Tibial nerve (tissue), 4 donors: ENCODE data around the gene KRTAP5-8. TPM values are rescaled to one million over a fixed set of nuclear protein-coding genes. Genes with fewer than 3 reads are reported as not detected.
"Not testable (repeated sequence)": the region's sequence is repeated elsewhere in the genome, so short reads cannot be mapped to it uniquely, and the experiment has no call there.

ENCODE experiments used
- DNase-seq, 2 donors: peaks; one replicate each; pipeline ENCODE4 v3.0.0-alpha.2; 2019; ENCODE audit warnings: low spot score in 2 of 2
- H3K27ac ChIP-seq, 4 donors: fragments of 200-600 bp; sonication (generic) in 3 of 4; one replicate each; pipeline ENCODE4 v1.5.1; 2017 to 2019; ENCODE audit warnings: mild to moderate bottlenecking in 1 of 4
- H3K27me3 ChIP-seq, 2 donors: fragments of 200-600 bp; sonication (generic) in 1 of 2; one replicate each; pipeline versions ENCODE4 v1.5.1 to v1.6.0; 2017 to 2019
- H3K36me3 ChIP-seq, 3 donors: fragments of 200-600 bp; sonication (generic); one replicate each; pipeline ENCODE4 v1.5.1; 2018 to 2019
- H3K4me1 ChIP-seq, 4 donors: fragments of 200-600 bp; sonication (generic) in 3 of 4; one replicate each; pipeline ENCODE4 v1.5.1; 2017 to 2019
- H3K4me3 ChIP-seq, 4 donors: fragments of 200-600 bp; sonication (generic) in 3 of 4; one replicate each; pipeline ENCODE4 v1.5.1; 2017 to 2019; ENCODE audit warnings: mild to moderate bottlenecking in 1 of 4, moderate library complexity in 1 of 4
- H3K9me3 ChIP-seq, 4 donors: fragments of 200-600 bp; sonication (generic) in 3 of 4; one replicate each; pipeline ENCODE4 v1.5.1; 2017 to 2019
- CTCF ChIP-seq, 5 experiments: fragments of 200-600 bp in 3 of 5; fragments of 450-650 bp in 2 of 5; sonication (generic) in 3 of 5; IDR thresholded peaks; one replicate each; pipeline ENCODE4 v1.5.1; 2016 to 2019; ENCODE audit warnings: antibody characterized with exemption in 5 of 5, mild to moderate bottlenecking in 3 of 5, moderate library complexity in 2 of 5
- EP300 ChIP-seq, 2 donors: sonication (generic); formaldehyde crosslinking; IDR thresholded peaks; one replicate each; pipeline ENCODE4 v1.6.1; 2017; ENCODE audit warnings: antibody characterized with exemption in 2 of 2, mild to moderate bottlenecking in 1 of 2
- POLR2A ChIP-seq, 2 donors: fragments of 450-650 bp; IDR thresholded peaks; one replicate each; pipeline ENCODE4 v1.6.1; 2017; ENCODE audit warnings: antibody characterized with exemption in 2 of 2, mild to moderate bottlenecking in 2 of 2, moderate library complexity in 2 of 2
- WGBS, 2 donors: methylation state at CpG; one replicate each; pipeline ENCODE4 v1.1.5; 2018; 5-methylcytosine and 5-hydroxymethylcytosine counted together
- total RNA-seq, 4 donors: library from RNA; depleted of rRNA; stranded (reverse); fragments of >200 nt; gene quantifications; one replicate each; pipeline ENCODE4 v1.1.0, GENCODE V29; 2016

The KRTAP5-8 gene
- total RNA-seq, 4 donors from 2014 or later: 0.63 to 2.8 TPM; not detected in 2

- Histone ChIP-seq H3K27ac (no peak overlapping the region), H3K4me3 (no peak overlapping the region), H3K27me3 (no peaks in the 10 kb centered on the region), H3K9me3 (peaks cover 0 to 10% (median 0%) of the 10 kb centered on the region in 4 donors), H3K4me1 (no peaks in the 10 kb centered on the region), H3K36me3 (peaks cover 0 to 11% (median 0%) of the 10 kb centered on the region in 3 donors)
- TF ChIP-seq POLR2A (IDR thresholded peaks at IDR 0.05) (no peak), CTCF (IDR thresholded peaks at IDR 0.05) (no peak), EP300 (IDR thresholded peaks at IDR 0.05) (no peak)
- DNase-seq: no peak
- WGBS, 2 donors: 70 to 79% methylated on average over 3 of the region's 3 CpGs
Measured at GRCh38 chr11:71525188-71525937, 12.5 kb upstream of the KRTAP5-8 start.

DNA sequence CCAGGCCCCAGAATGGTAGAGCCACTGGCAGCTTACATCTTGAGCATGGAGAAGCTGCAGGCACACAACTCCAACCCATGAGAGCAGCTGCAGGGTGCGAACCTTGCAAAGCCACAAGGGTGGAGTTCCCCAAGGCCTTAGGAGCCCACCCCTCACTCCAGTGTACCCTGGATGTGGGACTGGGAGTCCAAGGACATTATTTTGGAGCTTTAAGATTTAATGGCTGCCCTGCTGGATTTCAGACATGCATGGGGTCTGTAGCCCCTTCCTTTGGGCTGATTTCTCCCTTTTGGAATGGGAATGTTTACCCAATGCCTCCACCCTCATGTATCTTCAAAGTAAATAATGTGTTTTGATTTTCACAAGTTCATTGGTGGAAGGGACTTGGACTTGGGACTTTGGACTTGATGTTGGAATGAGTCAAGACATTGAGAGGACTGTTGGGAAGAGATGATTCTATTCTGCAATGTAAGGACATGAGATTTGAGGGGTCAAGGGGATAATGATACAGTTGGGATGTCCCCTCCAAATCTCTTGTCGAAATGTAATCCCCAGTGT, 11.8 kb upstream of the KRTAP5-8 start:
- H3K4me1 ChIP-seq: no peaks in the 10 kb centered on the region
- H3K36me3 ChIP-seq: peaks cover 0 to 7% (median 0%) of the 10 kb centered on the region in 3 donors
- WGBS, 2 donors: 68 to 77% methylated on average over 2 of the region's 2 CpGs
- peaks cover 0 to 10% (median 0%) of the 10 kb centered on the region in 4 donors for H3K9me3 ChIP-seq
- H3K4me3 ChIP-seq: no peak overlapping the region
- DNase-seq: no peak
- no peaks in the 10 kb centered on the region for H3K27me3 ChIP-seq
- no peak overlapping the region for H3K27ac ChIP-seq
- TF ChIP-seq EP300 (IDR thresholded peaks at IDR 0.05) (no peak), POLR2A (IDR thresholded peaks at IDR 0.05) (no peak), CTCF (IDR thresholded peaks at IDR 0.05) (no peak)

DNA sequence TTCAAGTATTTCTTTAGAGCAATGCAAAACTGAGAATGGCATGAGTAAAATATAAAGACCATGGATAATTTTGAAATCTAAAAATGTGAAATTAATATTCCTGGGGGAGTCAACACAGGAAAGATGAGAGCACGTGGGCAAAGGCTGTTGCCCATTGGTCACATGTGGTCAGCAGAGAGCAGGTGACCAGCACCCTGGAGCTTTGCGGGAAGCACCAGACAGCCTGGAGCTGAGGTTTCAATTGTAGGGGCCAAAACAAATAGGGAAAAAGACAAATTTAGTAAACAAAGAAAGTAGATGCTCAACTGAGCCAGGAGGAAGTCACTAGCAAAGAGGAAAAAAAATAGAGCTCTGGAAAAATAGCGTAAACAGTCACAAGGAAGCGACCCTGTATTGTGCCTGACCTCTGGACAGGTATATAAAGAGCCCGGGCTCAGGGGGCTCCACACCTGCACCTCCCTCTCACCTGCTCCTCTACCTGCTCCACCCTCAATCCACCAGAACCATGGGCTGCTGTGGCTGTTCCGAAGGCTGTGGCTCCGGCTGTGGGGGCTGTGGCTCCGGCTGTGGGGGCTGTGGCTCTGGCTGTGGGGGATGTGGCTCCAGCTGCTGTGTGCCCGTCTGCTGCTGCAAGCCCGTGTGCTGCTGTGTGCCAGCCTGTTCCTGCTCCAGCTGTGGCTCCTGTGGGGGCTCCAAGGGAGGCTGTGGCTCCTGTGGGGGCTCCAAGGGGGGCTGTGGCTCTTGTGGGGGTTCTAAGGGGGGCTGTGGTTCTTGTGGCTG, 10.8 kb upstream of the KRTAP5-8 start, which contains the start of gene KRTAP5-7:
Gene KRTAP5-7, plus strand, starts transcription at position 472 of the 780 bp plus-strand sequence. Its CDS starts 34 bp downstream, at position 506.
- not testable (repeated sequence) for DNase-seq, H3K27ac ChIP-seq, H3K27me3 ChIP-seq, H3K4me3 ChIP-seq, H3K36me3 ChIP-seq, H3K4me1 ChIP-seq
- WGBS, 2 donors: 60 to 64% methylated on average over 10 of the region's 10 CpGs
- H3K9me3 ChIP-seq: peaks cover 0 to 10% (median 0%) of the 10 kb centered on the region in 4 donors

DNA sequence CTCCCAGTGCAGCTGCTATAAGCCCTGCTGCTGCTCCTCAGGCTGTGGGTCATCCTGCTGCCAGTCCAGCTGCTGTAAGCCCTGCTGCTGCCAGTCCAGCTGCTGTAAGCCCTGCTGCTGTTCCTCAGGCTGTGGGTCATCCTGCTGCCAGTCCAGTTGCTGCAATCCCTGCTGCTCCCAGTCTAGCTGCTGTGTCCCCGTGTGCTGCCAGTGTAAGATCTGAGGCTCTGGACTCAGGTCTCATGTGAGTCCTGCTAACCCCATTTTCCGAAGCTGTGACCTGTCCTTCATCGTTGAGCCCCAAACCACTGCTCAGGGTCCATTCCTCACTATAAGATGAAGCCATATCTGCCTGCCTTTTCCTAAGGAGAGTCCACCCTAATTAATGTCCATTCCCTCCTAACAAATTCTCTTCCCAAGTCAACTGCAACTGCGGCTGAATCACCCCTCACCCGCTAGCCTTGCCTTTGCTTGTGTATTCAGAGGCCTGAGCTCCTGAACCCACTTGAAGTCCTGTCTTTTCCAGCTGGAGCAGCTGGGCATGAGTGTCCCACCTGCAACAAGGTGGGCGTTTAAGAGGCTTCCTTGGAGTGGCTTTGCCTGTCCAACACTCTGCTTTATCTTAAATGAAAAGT, 10.1 kb upstream of the KRTAP5-8 start:
- Histone ChIP-seq H3K4me1 (no peaks in the 10 kb centered on the region), H3K9me3 (peaks cover 0 to 10% (median 0%) of the 10 kb centered on the region in 4 donors), H3K27me3 (no peaks in the 10 kb centered on the region), H3K27ac (no peak overlapping the region), H3K4me3 (no peak overlapping the region), H3K36me3 (peaks cover 0 to 5% (median 0%) of the 10 kb centered on the region in 3 donors)
- no peak for DNase-seq
- TF ChIP-seq EP300 (IDR thresholded peaks at IDR 0.05) (no peak), CTCF (IDR thresholded peaks at IDR 0.05) (no peak), POLR2A (IDR thresholded peaks at IDR 0.05) (no peak)
- 88 to 91% methylated on average over 6 of the region's 6 CpGs for WGBS, 2 donors

DNA sequence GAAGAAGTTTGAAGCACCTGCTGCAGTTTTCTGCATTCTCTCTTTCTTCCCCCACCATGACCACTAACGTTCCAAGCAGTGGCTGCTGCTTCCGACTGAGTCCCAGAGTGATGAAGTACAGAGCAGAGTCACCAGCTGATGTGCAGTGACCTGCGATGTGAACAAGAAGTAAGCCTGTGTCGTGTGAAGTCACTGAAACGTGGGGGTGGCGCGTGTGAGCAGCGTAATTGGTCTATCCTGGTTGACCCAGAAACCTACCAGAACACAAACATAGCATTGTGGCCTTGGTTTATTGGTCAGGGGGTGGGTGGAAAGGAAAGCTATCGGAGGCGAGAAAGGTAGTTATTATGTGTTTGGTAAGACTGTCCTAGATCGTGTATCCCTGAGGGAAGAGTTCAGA, 7.2 kb upstream of the KRTAP5-8 start:
- WGBS, 2 donors: 70 to 72% methylated on average over 11 of the region's 11 CpGs
- TF ChIP-seq CTCF (IDR thresholded peaks at IDR 0.05): no peak
- TF ChIP-seq POLR2A (IDR thresholded peaks at IDR 0.05): no peak
- DNase-seq: no peak

More for the DNA sequence above, 7.2 kb upstream of the KRTAP5-8 start:
- Histone ChIP-seq H3K27me3 (no peaks in the 10 kb centered on the region), H3K27ac (no peak overlapping the region), H3K36me3 (no peaks in the 10 kb centered on the region), H3K4me1 (no peaks in the 10 kb centered on the region), H3K9me3 (peaks cover 0 to 4% (median 0%) of the 10 kb centered on the region in 4 donors), H3K4me3 (no peak overlapping the region)
